KMS-11 (cell line): ENCODE results near the gene MED13L.

ENCODE experiments used
- H2AFZ ChIP-seq: fragments of 200-600 bp; sonication (generic); 2 replicates; pipeline ENCODE4 v1.6.1; 2016; ENCODE audit warnings: antibody characterized with exemption, mixed run types, low read depth
- H3K27ac ChIP-seq: fragments of 200-600 bp; sonication (generic); 2 replicates; pipeline ENCODE4 v1.6.1; 2016; ENCODE audit warnings: mild to moderate bottlenecking, mixed run types
- H3K27me3 ChIP-seq: fragments of 200-600 bp; sonication (generic); 2 replicates; pipeline ENCODE4 v1.6.1; 2017; ENCODE audit warnings: mild to moderate bottlenecking, low read depth, mixed run types, moderate library complexity; ENCODE audit not compliant: insufficient read depth
- H3K36me3 ChIP-seq: fragments of 200-600 bp; sonication (generic); 2 replicates; pipeline ENCODE4 v1.6.1; 2017; ENCODE audit warnings: mild to moderate bottlenecking, mixed run types; ENCODE audit not compliant: insufficient read depth
- H3K4me1 ChIP-seq: fragments of 200-600 bp; sonication (generic); 2 replicates; pipeline ENCODE4 v1.6.1; 2016; ENCODE audit warnings: mild to moderate bottlenecking, low read depth, mixed run types; ENCODE audit not compliant: poor library complexity, severe bottlenecking
- H3K4me2 ChIP-seq: fragments of 200-600 bp; sonication (generic); 2 replicates; pipeline ENCODE4 v1.7.0; 2016; ENCODE audit warnings: mild to moderate bottlenecking, mixed run types
- H3K4me3 ChIP-seq: fragments of 200-600 bp; sonication (generic); IDR thresholded peaks from 2 replicates; pipeline ENCODE4 v1.6.1; 2017; ENCODE audit warnings: low read depth, low read length, mixed read lengths; ENCODE audit not compliant: insufficient read depth
- H3K79me2 ChIP-seq: fragments of 200-600 bp; sonication (generic); 2 replicates; pipeline ENCODE4 v1.6.1; 2016; ENCODE audit warnings: low read depth, mixed run types; ENCODE audit not compliant: insufficient read depth
- H3K9ac ChIP-seq: fragments of 200-600 bp; sonication (generic); 2 replicates; pipeline ENCODE4 v1.6.1; 2016; ENCODE audit warnings: mild to moderate bottlenecking, mixed run types
- H4K20me1 ChIP-seq: fragments of 200-600 bp; sonication (generic); 2 replicates; pipeline ENCODE4 v1.6.1; 2016; ENCODE audit warnings: mild to moderate bottlenecking, mixed run types; ENCODE audit not compliant: insufficient read depth
- TF ChIP-seq, protein P1 (sequence below): fragments of 200-600 bp; sonication (generic); conservative IDR thresholded peaks from 2 replicates; pipeline ENCODE4 v1.6.1; 2017; ENCODE audit warnings: low read depth, mild to moderate bottlenecking, antibody characterized with exemption, low read length, moderate library complexity, mixed read lengths

Gene MED13L

DNA sequence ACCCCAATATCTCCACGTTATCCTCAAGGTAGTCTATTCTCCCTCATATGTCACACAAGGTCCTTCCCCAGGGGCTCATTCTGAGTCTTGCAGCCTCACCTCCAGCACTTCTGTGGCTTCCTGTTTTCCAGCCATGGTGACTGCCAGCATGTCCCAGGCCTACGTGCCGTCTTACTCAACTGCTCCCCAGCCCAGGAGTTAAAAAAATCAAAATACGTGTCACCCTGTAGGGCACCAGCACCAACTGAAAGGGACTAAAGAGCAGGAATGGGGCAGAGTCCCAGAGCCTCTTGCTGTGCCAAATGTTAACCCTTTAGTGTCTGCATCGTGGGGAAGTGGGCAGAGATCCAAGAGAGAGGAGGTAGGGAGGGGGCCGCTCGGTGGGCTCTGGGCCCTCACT, 37.0 kb upstream of the MED13L start:
- H3K4me2 ChIP-seq = no peak overlapping the region
- no peak overlapping the region for H3K9ac ChIP-seq
- H3K4me1 ChIP-seq = peaks cover 13% of the 10 kb centered on the region
- H3K79me2 ChIP-seq = no peaks in the 10 kb centered on the region
- H3K36me3 ChIP-seq = no peaks in the 10 kb centered on the region
- no peak overlapping the region for H3K27ac ChIP-seq
- H4K20me1 ChIP-seq = no peaks in the 10 kb centered on the region
- no peak overlapping the region for H3K4me3 ChIP-seq
- TF ChIP-seq, protein P1, sequence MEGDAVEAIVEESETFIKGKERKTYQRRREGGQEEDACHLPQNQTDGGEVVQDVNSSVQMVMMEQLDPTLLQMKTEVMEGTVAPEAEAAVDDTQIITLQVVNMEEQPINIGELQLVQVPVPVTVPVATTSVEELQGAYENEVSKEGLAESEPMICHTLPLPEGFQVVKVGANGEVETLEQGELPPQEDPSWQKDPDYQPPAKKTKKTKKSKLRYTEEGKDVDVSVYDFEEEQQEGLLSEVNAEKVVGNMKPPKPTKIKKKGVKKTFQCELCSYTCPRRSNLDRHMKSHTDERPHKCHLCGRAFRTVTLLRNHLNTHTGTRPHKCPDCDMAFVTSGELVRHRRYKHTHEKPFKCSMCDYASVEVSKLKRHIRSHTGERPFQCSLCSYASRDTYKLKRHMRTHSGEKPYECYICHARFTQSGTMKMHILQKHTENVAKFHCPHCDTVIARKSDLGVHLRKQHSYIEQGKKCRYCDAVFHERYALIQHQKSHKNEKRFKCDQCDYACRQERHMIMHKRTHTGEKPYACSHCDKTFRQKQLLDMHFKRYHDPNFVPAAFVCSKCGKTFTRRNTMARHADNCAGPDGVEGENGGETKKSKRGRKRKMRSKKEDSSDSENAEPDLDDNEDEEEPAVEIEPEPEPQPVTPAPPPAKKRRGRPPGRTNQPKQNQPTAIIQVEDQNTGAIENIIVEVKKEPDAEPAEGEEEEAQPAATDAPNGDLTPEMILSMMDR = no peak
- H2AFZ ChIP-seq = no peak overlapping the region
- H3K27me3 ChIP-seq = no peaks in the 10 kb centered on the region

DNA sequence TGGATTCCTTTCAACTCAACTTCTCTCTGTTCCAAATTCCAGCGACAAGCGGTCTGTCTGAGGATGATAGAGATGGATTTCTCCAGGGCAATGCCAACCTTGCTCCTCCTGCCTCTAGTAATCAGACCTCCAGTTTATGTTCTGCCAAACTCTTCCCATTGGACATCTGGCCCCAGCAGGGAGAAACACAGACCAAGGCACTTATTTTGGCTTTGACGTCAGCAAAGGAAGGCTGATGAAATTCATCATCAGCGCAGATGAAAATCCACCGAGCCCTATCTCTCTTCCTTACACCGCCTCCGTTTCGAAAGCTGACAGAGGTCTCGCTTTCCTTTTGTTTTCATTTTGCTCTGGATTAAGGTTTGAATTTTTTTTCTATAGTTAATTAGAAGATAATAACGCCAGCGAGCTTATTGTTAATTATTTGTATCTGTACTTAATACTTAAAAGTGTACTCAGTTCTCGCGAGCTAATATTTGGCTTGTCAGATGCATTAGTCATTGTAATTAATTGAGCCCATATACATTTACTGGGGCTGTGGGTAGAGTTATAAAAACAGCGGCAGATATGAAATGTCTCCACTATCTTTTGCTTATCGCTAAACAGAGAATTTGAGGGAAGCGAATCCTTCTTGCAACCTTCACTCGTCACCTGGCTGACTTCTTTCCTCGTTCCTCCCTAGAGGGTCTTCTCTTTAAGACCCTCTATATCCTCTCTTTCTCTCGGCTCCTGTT, 35.9 kb upstream of the MED13L start:
- no peaks in the 10 kb centered on the region for H3K36me3 ChIP-seq
- no peak overlapping the region for H2AFZ ChIP-seq
- no peak overlapping the region for H3K9ac ChIP-seq
- no peak overlapping the region for H3K27ac ChIP-seq
- H3K4me2 ChIP-seq = no peak overlapping the region
- TF ChIP-seq, protein P1 = no peak
- no peak overlapping the region for H3K4me3 ChIP-seq
- H3K79me2 ChIP-seq = no peaks in the 10 kb centered on the region
- H3K4me1 ChIP-seq = peaks cover 6% of the 10 kb centered on the region
- no peaks in the 10 kb centered on the region for H3K27me3 ChIP-seq
- H4K20me1 ChIP-seq = no peaks in the 10 kb centered on the region

DNA sequence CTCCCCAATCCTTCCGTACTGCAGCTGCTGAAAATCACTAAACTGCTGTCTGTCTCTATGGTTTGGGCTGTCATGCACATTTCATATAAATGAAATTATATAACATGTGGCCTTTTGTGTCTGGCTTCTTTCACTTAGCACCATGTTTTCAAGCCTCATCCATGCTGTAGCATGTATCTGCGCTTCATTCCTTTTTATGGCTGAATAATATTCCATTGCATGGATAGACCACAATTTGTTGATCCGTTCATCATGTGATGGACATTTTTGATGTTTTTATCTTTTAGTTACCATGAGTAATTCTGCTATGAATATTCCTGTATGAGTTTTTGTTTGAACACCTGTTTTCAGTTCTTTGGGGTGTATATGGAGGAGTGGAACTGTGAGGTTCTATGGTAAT, 32.6 kb upstream of the MED13L start:
- no peak overlapping the region for H3K4me3 ChIP-seq
- TF ChIP-seq, protein P1 = no peak
- no peaks in the 10 kb centered on the region for H3K4me1 ChIP-seq
- no peaks in the 10 kb centered on the region for H3K27me3 ChIP-seq
- no peak overlapping the region for H3K4me2 ChIP-seq
- no peak overlapping the region for H2AFZ ChIP-seq
- no peaks in the 10 kb centered on the region for H3K79me2 ChIP-seq
- no peak overlapping the region for H3K9ac ChIP-seq
- no peak overlapping the region for H3K27ac ChIP-seq
- H4K20me1 ChIP-seq = no peaks in the 10 kb centered on the region
- H3K36me3 ChIP-seq = no peaks in the 10 kb centered on the region

DNA sequence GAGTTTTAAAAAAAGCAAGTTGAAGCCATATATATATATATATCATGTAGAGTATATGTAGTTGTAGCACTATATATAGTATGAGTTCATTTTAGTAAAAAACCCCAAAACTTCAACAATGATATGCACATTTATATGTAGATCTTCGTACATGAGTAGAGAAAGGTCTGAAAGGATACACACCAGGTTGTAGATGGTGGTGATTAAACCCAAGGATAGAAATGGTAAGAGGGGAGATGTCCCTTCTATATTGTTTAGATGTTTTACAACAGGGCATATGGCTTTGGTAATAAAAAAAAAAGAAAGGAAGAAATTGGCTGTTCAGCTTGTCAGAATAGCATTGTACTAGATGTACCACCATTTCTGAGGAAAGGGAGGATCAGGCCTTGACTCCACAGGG, 31.9 kb upstream of the MED13L start:
- Histone ChIP-seq H3K27ac (no peak overlapping the region), H2AFZ (no peak overlapping the region), H4K20me1 (no peaks in the 10 kb centered on the region), H3K4me3 (no peak overlapping the region), H3K79me2 (no peaks in the 10 kb centered on the region), H3K4me1 (no peaks in the 10 kb centered on the region), H3K9ac (no peak overlapping the region), H3K27me3 (no peaks in the 10 kb centered on the region), H3K4me2 (no peak overlapping the region), H3K36me3 (no peaks in the 10 kb centered on the region)
- TF ChIP-seq, protein P1 = no peak
